ENCODE results near the gene CNKSR2. TPM values are rescaled to one million over a fixed set of nuclear protein-coding genes. Genes with fewer than 3 reads are reported as not detected.

Gene CNKSR2
- total RNA-seq, 2 donors from 2014 or later, result 0.98 to 2.4 TPM

- Mint-ChIP-seq H3K4me1 (ENCODE audit: low read depth in 2 of 2) (no peaks in the 10 kb centered on the region), H3K27ac (no peak overlapping the region), H3K9me3 (no peaks in the 10 kb centered on the region), H3K27me3 (peaks cover 7 to 12% of the 10 kb centered on the region in 2 donors), H3K4me3 (no peak overlapping the region), H3K36me3 (no peaks in the 10 kb centered on the region)
- DNase-seq (ENCODE audit: low spot score) (no peak), ATAC-seq (no peak)
Measured at GRCh38 chrX:21683941-21684340, 309.7 kb downstream of the CNKSR2 start.

DNA sequence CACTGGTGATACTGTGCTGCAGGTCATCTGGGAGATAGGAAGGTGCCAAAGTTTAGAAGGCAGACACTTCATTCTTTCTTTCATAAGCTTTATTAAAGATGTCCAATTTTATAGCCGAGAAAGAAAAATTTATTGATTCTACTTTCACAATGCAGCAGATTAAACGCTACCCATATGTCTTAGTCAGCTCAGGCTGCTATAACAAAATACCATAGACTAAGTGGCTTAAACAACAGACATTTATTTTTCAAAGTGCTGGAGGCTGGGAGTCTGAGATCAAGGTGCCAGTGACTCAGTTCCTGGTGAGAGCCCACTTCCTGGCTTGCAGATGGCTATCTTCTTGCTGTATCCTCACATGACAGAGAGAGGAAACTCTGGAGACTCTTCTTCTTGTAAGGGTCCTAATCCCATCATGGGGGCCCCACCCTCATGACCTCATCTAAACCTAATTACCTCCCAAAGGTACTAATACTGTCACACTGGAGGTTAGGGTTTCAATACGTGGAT is 317.3 kb downstream of the CNKSR2 start:
- Mint-ChIP-seq H3K4me3 (no peak overlapping the region), H3K27me3 (peaks cover 0 to 5% of the 10 kb centered on the region in 2 donors), H3K36me3 (no peaks in the 10 kb centered on the region), H3K9me3 (no peaks in the 10 kb centered on the region), H3K27ac (no peak overlapping the region), H3K4me1 (ENCODE audit: low read depth in 2 of 2) (no peaks in the 10 kb centered on the region)
- no peak for ATAC-seq
- DNase-seq (ENCODE audit: low spot score), result no peak

GRCh38 chrX:21698272-21698671 is 324.1 kb downstream of the CNKSR2 start:
- no peak for DNase-seq (ENCODE audit: low spot score)
- Mint-ChIP-seq H3K9me3 (no peaks in the 10 kb centered on the region), H3K27ac (no peak overlapping the region), H3K4me3 (no peak overlapping the region), H3K36me3 (no peaks in the 10 kb centered on the region), H3K4me1 (ENCODE audit: low read depth in 2 of 2) (no peaks in the 10 kb centered on the region), H3K27me3 (peaks cover 0 to 10% of the 10 kb centered on the region in 2 donors)
- no peak for ATAC-seq

DNA sequence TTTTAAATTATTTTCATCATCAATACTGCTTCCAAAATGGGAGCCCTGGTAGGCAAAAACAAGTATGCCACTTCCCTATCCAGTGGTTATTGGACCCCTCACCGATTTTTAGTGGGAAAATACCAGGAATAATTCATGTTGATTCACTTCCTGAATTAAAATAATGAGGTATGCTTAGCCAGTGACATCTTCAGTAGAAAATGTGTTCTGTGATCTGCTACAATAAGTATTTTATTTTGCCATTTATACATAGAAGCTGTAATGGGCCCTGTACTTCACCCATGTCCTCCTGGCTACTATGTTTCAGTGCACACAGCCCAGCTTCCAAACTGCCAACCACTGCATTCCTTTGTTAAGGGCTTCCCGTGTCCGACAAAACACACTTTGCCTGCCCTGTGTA is 324.9 kb downstream of the CNKSR2 start:
- no peak for DNase-seq (ENCODE audit: low spot score)
- ATAC-seq, result no peak
- Mint-ChIP-seq H3K27me3 (peaks cover 0 to 10% of the 10 kb centered on the region in 2 donors), H3K4me3 (no peak overlapping the region), H3K27ac (no peak overlapping the region), H3K9me3 (no peaks in the 10 kb centered on the region), H3K4me1 (ENCODE audit: low read depth in 2 of 2) (no peaks in the 10 kb centered on the region), H3K36me3 (no peaks in the 10 kb centered on the region)

DNA sequence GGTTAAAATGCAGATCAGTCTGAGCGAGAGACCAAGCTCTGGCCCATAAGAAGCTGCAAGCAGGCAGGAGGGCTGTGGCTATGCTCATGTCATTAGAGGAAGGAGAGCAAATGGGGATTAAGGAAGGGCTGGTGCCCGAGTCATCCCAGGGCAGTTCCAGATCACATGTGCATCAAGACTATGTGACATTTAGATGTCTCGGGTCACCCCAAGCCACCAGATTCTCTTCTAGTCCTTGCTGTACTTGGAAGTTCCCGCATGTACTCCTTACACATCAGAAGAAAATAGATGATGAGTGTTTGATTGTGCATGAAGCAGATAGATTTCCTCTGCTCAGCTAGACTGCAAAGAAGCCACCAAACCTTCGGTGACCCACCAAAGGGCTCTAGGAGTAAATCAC is 326.1 kb downstream of the CNKSR2 start:
- no peak for ATAC-seq
- no peaks in the 10 kb centered on the region for H3K4me1 Mint-ChIP-seq (ENCODE audit: low read depth in 2 of 2)
- no peaks in the 10 kb centered on the region for H3K36me3 Mint-ChIP-seq

GRCh38 chrX:21700967-21701366 is 326.7 kb downstream of the CNKSR2 start:
- ATAC-seq, result no peak
- H3K27ac Mint-ChIP-seq, result no peak overlapping the region
- no peak for DNase-seq (ENCODE audit: low spot score)
- H3K36me3 Mint-ChIP-seq, result no peaks in the 10 kb centered on the region
- no peaks in the 10 kb centered on the region for H3K4me1 Mint-ChIP-seq (ENCODE audit: low read depth in 2 of 2)
- peaks cover 0 to 10% of the 10 kb centered on the region in 2 donors for H3K27me3 Mint-ChIP-seq
- H3K9me3 Mint-ChIP-seq, result no peaks in the 10 kb centered on the region
- H3K4me3 Mint-ChIP-seq, result no peak overlapping the region

More for the DNA sequence above, 326.1 kb downstream of the CNKSR2 start:
- no peak for DNase-seq (ENCODE audit: low spot score)
- Mint-ChIP-seq H3K27me3 (peaks cover 0 to 10% of the 10 kb centered on the region in 2 donors), H3K4me3 (no peak overlapping the region), H3K9me3 (no peaks in the 10 kb centered on the region), H3K27ac (no peak overlapping the region)

DNA sequence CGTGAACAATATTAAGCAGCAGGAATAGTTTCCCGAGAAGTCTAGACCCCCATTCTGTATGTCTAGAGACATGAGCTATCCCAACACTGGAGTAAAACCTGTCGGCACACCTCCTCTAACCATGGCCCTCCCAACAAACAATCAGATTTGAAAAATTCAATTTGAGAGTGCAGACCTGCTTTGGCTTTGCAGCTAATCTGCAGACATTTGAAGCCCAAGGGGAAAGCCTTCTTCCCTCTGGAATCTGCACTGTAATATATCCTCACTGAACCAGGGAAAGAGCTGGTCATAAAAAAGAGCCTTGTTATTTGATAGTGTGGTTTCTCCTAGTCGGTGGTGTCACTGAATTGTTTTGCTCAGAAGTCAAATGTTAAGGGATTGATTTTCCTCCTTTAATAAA is 328.5 kb downstream of the CNKSR2 start:
- DNase-seq (ENCODE audit: low spot score), result no peak
- Mint-ChIP-seq H3K27ac (no peak overlapping the region), H3K36me3 (no peaks in the 10 kb centered on the region), H3K27me3 (peaks cover 0 to 14% of the 10 kb centered on the region in 2 donors), H3K9me3 (no peaks in the 10 kb centered on the region), H3K4me3 (no peak overlapping the region), H3K4me1 (ENCODE audit: low read depth in 2 of 2) (no peaks in the 10 kb centered on the region)
- no peak for ATAC-seq
